Measurements from ENCODE around the gene SREBF1. TPM values are rescaled to one million over a fixed set of nuclear protein-coding genes. Genes with fewer than 3 reads are reported as not detected.
A peak's percentile ranks its signal among the peaks of the same experiment; 100 is the strongest.

SREBF1 gene
- total and polyA plus RNA-seq, 4 experiments from 2014 or later = 5.0 to 15.5 (median 10.8) TPM

DNA sequence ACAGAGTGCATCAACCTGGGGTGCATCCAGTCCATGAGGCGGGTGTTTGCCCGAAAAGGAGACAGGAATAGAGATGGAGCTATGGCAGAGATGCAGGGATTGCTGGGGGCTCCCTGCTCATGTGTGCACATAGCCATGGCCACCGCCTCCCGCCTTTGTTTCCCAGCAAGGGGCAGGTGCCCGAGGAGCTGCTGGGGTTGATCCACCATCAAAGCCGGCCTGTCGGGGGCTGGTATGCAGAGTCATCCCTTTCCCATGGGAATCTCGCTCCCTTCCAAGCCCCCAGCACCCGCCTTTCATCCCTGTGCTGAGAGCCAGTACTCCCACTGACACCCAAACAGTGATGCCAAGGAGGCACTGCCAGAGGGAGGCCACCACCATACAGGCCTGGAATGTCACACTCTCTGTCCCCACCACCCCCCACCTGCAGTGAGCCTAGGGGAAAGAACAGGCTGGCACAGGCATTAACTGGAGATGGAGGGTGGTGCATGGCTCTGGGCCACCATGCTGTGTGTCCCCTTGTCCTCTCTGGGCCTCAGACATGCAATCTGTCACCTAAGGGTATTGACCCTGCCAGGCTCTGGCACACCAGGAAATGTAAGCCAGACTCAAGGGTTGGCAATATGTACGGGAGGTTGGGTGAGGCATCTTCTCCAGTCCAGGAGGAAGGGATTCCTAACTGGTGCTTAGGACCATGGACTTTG lies 65.1 kb downstream of the SREBF1 start:
- Histone ChIP-seq H3K27ac (ENCODE audit: low read depth, low read length) (no peak overlapping the region), H3K36me3 (ENCODE audit: insufficient read depth, low read length) (no peaks in the 10 kb centered on the region), H3K9me3 (ENCODE audit: control insufficient read depth in 1 of 2, low read length in 2 of 2) (no peaks in the 10 kb centered on the region), H3K27me3 (ENCODE audit: insufficient read depth, low read length) (no peaks in the 10 kb centered on the region), H3K4me3 (ENCODE audit: low read length in 2 of 2) (no peak overlapping the region), H3K4me1 (ENCODE audit: insufficient read depth, low read length) (no peaks in the 10 kb centered on the region)
- Mint-ChIP-seq H3K27me3 (no peaks in the 10 kb centered on the region), H3K36me3 (no peaks in the 10 kb centered on the region), H3K4me3 (no peak overlapping the region), H3K4me1 (peaks cover 0 to 5% (median 2%) of the 10 kb centered on the region in 4 donors), H3K27ac (peak overlapping the region in 1 of 7 donors; percentile 13), H3K9me3 (no peaks in the 10 kb centered on the region)
- CTCF ChIA-PET (ENCODE audit: partially characterized antibody) = no interaction called here
- DNase-seq = no peak
- intact Hi-C loops (cut with micrococcal nuclease) = no loop called here
- POLR2A ChIA-PET (ENCODE audit: partially characterized antibody) = no interaction called here

GRCh38 chr17:17770632-17771044 lies 66.1 kb downstream of the SREBF1 start:
- Histone ChIP-seq H3K27ac (ENCODE audit: low read depth, low read length) (no peak overlapping the region), H3K4me1 (ENCODE audit: insufficient read depth, low read length) (no peaks in the 10 kb centered on the region), H3K4me3 (ENCODE audit: low read length in 2 of 2) (no peak overlapping the region), H3K27me3 (ENCODE audit: insufficient read depth, low read length) (no peaks in the 10 kb centered on the region), H3K36me3 (ENCODE audit: insufficient read depth, low read length) (no peaks in the 10 kb centered on the region), H3K9me3 (ENCODE audit: control insufficient read depth in 1 of 2, low read length in 2 of 2) (no peaks in the 10 kb centered on the region)
- H3K27me3 Mint-ChIP-seq = no peaks in the 10 kb centered on the region
- no peak for DNase-seq
- CTCF ChIA-PET (ENCODE audit: partially characterized antibody) = no interaction called here
- H3K9me3 Mint-ChIP-seq = peaks cover 0 to 2% (median 0%) of the 10 kb centered on the region in 8 donors
- intact Hi-C loops (cut with micrococcal nuclease) = no loop called here
- H3K27ac Mint-ChIP-seq = peak overlapping the region in 1 of 7 donors; percentile 60
- POLR2A ChIA-PET (ENCODE audit: partially characterized antibody) = no interaction called here
- H3K36me3 Mint-ChIP-seq = no peaks in the 10 kb centered on the region
- H3K4me1 Mint-ChIP-seq = peaks cover 0 to 11% (median 2%) of the 10 kb centered on the region in 4 donors
- H3K4me3 Mint-ChIP-seq = no peak overlapping the region

- ChIA-PET POLR2A (ENCODE audit: partially characterized antibody) (no interaction called here), CTCF (ENCODE audit: partially characterized antibody) (no interaction called here)
- no peak overlapping the region for H3K4me3 ChIP-seq (ENCODE audit: low read length in 2 of 2)
- intact Hi-C loops (cut with micrococcal nuclease) = no loop called here
- no peak overlapping the region for H3K4me3 Mint-ChIP-seq
- H3K27me3 Mint-ChIP-seq = no peaks in the 10 kb centered on the region
- no peaks in the 10 kb centered on the region for H3K9me3 ChIP-seq (ENCODE audit: control insufficient read depth in 1 of 2, low read length in 2 of 2)
- peaks cover 0 to 11% (median under 1%) of the 10 kb centered on the region in 4 donors for H3K4me1 Mint-ChIP-seq
- H3K36me3 ChIP-seq (ENCODE audit: insufficient read depth, low read length) = no peaks in the 10 kb centered on the region
- no peaks in the 10 kb centered on the region for H3K27me3 ChIP-seq (ENCODE audit: insufficient read depth, low read length)
- peaks cover 0 to 2% (median 0%) of the 10 kb centered on the region in 8 donors for H3K9me3 Mint-ChIP-seq
- no peak overlapping the region for H3K27ac ChIP-seq (ENCODE audit: low read depth, low read length)
- no peaks in the 10 kb centered on the region for H3K4me1 ChIP-seq (ENCODE audit: insufficient read depth, low read length)
- no peaks in the 10 kb centered on the region for H3K36me3 Mint-ChIP-seq
- H3K27ac Mint-ChIP-seq = no peak overlapping the region
- DNase-seq = no peak
Observed at GRCh38 chr17:17769869-17770631, 66.7 kb downstream of the SREBF1 start.

GRCh38 chr17:17768424-17769088 lies 68.2 kb downstream of the SREBF1 start:
- Mint-ChIP-seq H3K4me1 (peaks cover 0 to 15% (median under 1%) of the 10 kb centered on the region in 4 donors), H3K36me3 (peaks cover 0 to 1% of the 10 kb centered on the region in 2 donors), H3K4me3 (no peak overlapping the region), H3K9me3 (peaks cover 0 to 2% (median 0%) of the 10 kb centered on the region in 8 donors), H3K27ac (peak overlapping the region in 3 of 7 donors; percentile 10 to 36 (median 36)), H3K27me3 (no peaks in the 10 kb centered on the region)
- H3K4me3 ChIP-seq (ENCODE audit: low read length in 2 of 2) = no peak overlapping the region
- POLR2A ChIA-PET (ENCODE audit: partially characterized antibody) = no interaction called here
- H3K9me3 ChIP-seq (ENCODE audit: control insufficient read depth in 1 of 2, low read length in 2 of 2) = no peaks in the 10 kb centered on the region
- H3K27ac ChIP-seq (ENCODE audit: low read depth, low read length) = no peak overlapping the region
- H3K4me1 ChIP-seq (ENCODE audit: insufficient read depth, low read length) = no peaks in the 10 kb centered on the region
- H3K27me3 ChIP-seq (ENCODE audit: insufficient read depth, low read length) = no peaks in the 10 kb centered on the region
- intact Hi-C loops (cut with micrococcal nuclease) = no loop called here
- no peaks in the 10 kb centered on the region for H3K36me3 ChIP-seq (ENCODE audit: insufficient read depth, low read length)
- no peak for DNase-seq
- CTCF ChIA-PET (ENCODE audit: partially characterized antibody) = no interaction called here

GRCh38 chr17:17767887-17768418 lies 68.8 kb downstream of the SREBF1 start:
- Mint-ChIP-seq H3K4me1 (peaks cover 0 to 16% (median 1%) of the 10 kb centered on the region in 4 donors), H3K27me3 (no peaks in the 10 kb centered on the region), H3K4me3 (no peak overlapping the region), H3K27ac (peak overlapping the region in 1 of 7 donors; percentile 36), H3K36me3 (peaks cover 0 to 1% of the 10 kb centered on the region in 2 donors), H3K9me3 (peaks cover 0 to 2% (median 0%) of the 10 kb centered on the region in 8 donors)
- POLR2A ChIA-PET (ENCODE audit: partially characterized antibody) = no interaction called here
- H3K36me3 ChIP-seq (ENCODE audit: insufficient read depth, low read length) = no peaks in the 10 kb centered on the region
- H3K4me1 ChIP-seq (ENCODE audit: insufficient read depth, low read length) = no peaks in the 10 kb centered on the region
- H3K27me3 ChIP-seq (ENCODE audit: insufficient read depth, low read length) = no peaks in the 10 kb centered on the region
- H3K9me3 ChIP-seq (ENCODE audit: control insufficient read depth in 1 of 2, low read length in 2 of 2) = no peaks in the 10 kb centered on the region
- CTCF ChIA-PET (ENCODE audit: partially characterized antibody) = no interaction called here
- H3K4me3 ChIP-seq (ENCODE audit: low read length in 2 of 2) = no peak overlapping the region
- no peak overlapping the region for H3K27ac ChIP-seq (ENCODE audit: low read depth, low read length)
- intact Hi-C loops (cut with micrococcal nuclease) = no loop called here
- DNase-seq = no peak

GRCh38 chr17:17767154-17767869 lies 69.5 kb downstream of the SREBF1 start:
- H3K36me3 ChIP-seq (ENCODE audit: insufficient read depth, low read length) = no peaks in the 10 kb centered on the region
- Mint-ChIP-seq H3K36me3 (peaks cover 0 to 1% of the 10 kb centered on the region in 2 donors), H3K4me1 (peaks cover 0 to 13% (median under 1%) of the 10 kb centered on the region in 4 donors), H3K27ac (no peak overlapping the region), H3K9me3 (peaks cover 0 to 2% (median 0%) of the 10 kb centered on the region in 8 donors), H3K4me3 (no peak overlapping the region), H3K27me3 (no peaks in the 10 kb centered on the region)
- intact Hi-C loops (cut with micrococcal nuclease) = no loop called here
- H3K27ac ChIP-seq (ENCODE audit: low read depth, low read length) = no peak overlapping the region
- CTCF ChIA-PET (ENCODE audit: partially characterized antibody) = no interaction called here
- no peaks in the 10 kb centered on the region for H3K4me1 ChIP-seq (ENCODE audit: insufficient read depth, low read length)
- no peak overlapping the region for H3K4me3 ChIP-seq (ENCODE audit: low read length in 2 of 2)
- peak in 1 of 5 donors; percentile 3 for DNase-seq
- H3K27me3 ChIP-seq (ENCODE audit: insufficient read depth, low read length) = no peaks in the 10 kb centered on the region
- POLR2A ChIA-PET (ENCODE audit: partially characterized antibody) = no interaction called here
- H3K9me3 ChIP-seq (ENCODE audit: control insufficient read depth in 1 of 2, low read length in 2 of 2) = no peaks in the 10 kb centered on the region
